H1 (cell line): ENCODE data around the gene MOB3B. TPM values are rescaled to one million over a fixed set of nuclear protein-coding genes. Genes with fewer than 3 reads are reported as not detected.

ENCODE experiments used
- CTCF ChIA-PET: fragments of 300-600 bp; sonication (Branson Sonifier 250); formaldehyde crosslinking; loops from one replicate; lab custom pipeline; 2021; ENCODE audit not compliant: partially characterized antibody; lab: Charles Lee
- POLR2A ChIA-PET: fragments of 300-600 bp; sonication (Branson Sonifier 250); formaldehyde crosslinking; loops from one replicate; lab custom pipeline; 2021; ENCODE audit warnings: inconsistent platforms; ENCODE audit not compliant: partially characterized antibody; lab: Charles Lee
- DNase-seq, 2 experiments: peaks; one replicate each; pipeline versions ENCODE4 v3.0.0 to v3.0.0-alpha.2; 2010 to 2022; ENCODE audit warnings: low spot score in 2 of 2, low read depth in 1 of 2, mixed read lengths in 1 of 2
- FAIRE-seq: peaks from 2 replicates; lab custom pipeline; 2011; peaks lifted over from hg19 to GRCh38; lab: Jason Lieb, UNC
- H2AFZ ChIP-seq: 2 replicates; pipeline ENCODE4 v1.8.1; 2012; ENCODE audit warnings: low read length, inconsistent platforms
- H2AK5ac ChIP-seq: 2 replicates; pipeline ENCODE4 v1.6.1; 2013; ENCODE audit warnings: low read depth, low read length
- H2BK120ac ChIP-seq: replicated peaks from 2 replicates; pipeline ENCODE3; 2013; ENCODE audit warnings: low read depth, low read length, inconsistent platforms
- H2BK12ac ChIP-seq: 2 replicates; pipeline ENCODE4 v1.6.1; 2013; ENCODE audit warnings: low read depth, low read length
- H2BK15ac ChIP-seq: 2 replicates; pipeline ENCODE4 v1.6.1; 2013; ENCODE audit warnings: low read length
- H2BK20ac ChIP-seq: 2 replicates; pipeline ENCODE4 v1.6.1; 2013; ENCODE audit warnings: low read length
- H2BK5ac ChIP-seq: 2 replicates; pipeline ENCODE4 v1.6.1; 2013; ENCODE audit warnings: low read depth, low read length
- H3K14ac ChIP-seq: 2 replicates; pipeline ENCODE4 v1.6.1; 2013; ENCODE audit warnings: inconsistent platforms; ENCODE audit not compliant: insufficient read length
- H3K18ac ChIP-seq: 2 replicates; pipeline ENCODE4 v1.6.1; 2013; ENCODE audit warnings: low read length; ENCODE audit errors: extremely low read depth
- H3K23ac ChIP-seq: 2 replicates; pipeline ENCODE4 v1.6.1; 2013; ENCODE audit warnings: inconsistent platforms; ENCODE audit not compliant: insufficient read length
- H3K23me2 ChIP-seq: 2 replicates; pipeline ENCODE4 v1.6.1; 2013; ENCODE audit warnings: low read depth, low read length
- H3K27ac ChIP-seq: 2 replicates; pipeline ENCODE4 v1.6.1; 2011; ENCODE audit warnings: low read depth, low read length, inconsistent platforms
- H3K27me3 ChIP-seq, 4 experiments: replicated peaks in 1 of 4; 1 replicate in 1 of 4; 2 replicates in 3 of 4; pipeline versions ENCODE4 v1.6.1 to v1.8.1; 2011 to 2013; ENCODE audit warnings: low read length in 3 of 4, mild to moderate bottlenecking in 3 of 4, inconsistent platforms in 2 of 4, mixed read lengths in 2 of 4, moderate library complexity in 1 of 4; ENCODE audit not compliant: control insufficient read depth in 3 of 4, insufficient read depth in 3 of 4; ENCODE audit errors: extremely low read depth in 1 of 4
- H3K36me3 ChIP-seq, 4 experiments: 2 replicates each; pipeline versions ENCODE4 v1.6.1 to v1.8.1; 2011 to 2013; ENCODE audit warnings: mild to moderate bottlenecking in 4 of 4, low read length in 3 of 4, moderate library complexity in 2 of 4, control low read depth in 1 of 4, inconsistent platforms in 1 of 4; ENCODE audit not compliant: insufficient read depth in 4 of 4, control insufficient read depth in 2 of 4
- H3K4ac ChIP-seq: replicated peaks from 2 replicates; pipeline ENCODE3; 2013; ENCODE audit warnings: low read length, low read depth, mixed read lengths, inconsistent platforms; ENCODE audit not compliant: insufficient read length
- H3K4me1 ChIP-seq, 4 experiments: replicated peaks in 1 of 4; 1 replicate in 1 of 4; 2 replicates in 3 of 4; pipeline versions ENCODE4 v1.6.1 to v1.8.1; 2011 to 2013; ENCODE audit warnings: low read length in 3 of 4, inconsistent platforms in 2 of 4, mixed read lengths in 1 of 4; ENCODE audit not compliant: insufficient read depth in 4 of 4, control insufficient read depth in 3 of 4
- H3K4me2 ChIP-seq, 2 experiments: 2 replicates each; pipeline versions ENCODE4 v1.6.1 to v1.8.1; 2011 to 2013; ENCODE audit warnings: low read depth in 2 of 2, low read length in 2 of 2, control low read depth in 1 of 2, inconsistent platforms in 1 of 2, mild to moderate bottlenecking in 1 of 2; ENCODE audit not compliant: insufficient read depth in 1 of 2
- H3K4me3 ChIP-seq, 4 experiments: fragments of 200-600, 300-600 bp in 1 of 4; sonication (generic), shearing (Covaris generic), sonication (Bioruptor Twin) in 1 of 4; 2 replicates each; pipeline versions ENCODE4 v1.5.1 to v1.8.1; 2011 to 2016; ENCODE audit warnings: low read length in 4 of 4, low read depth in 3 of 4, control low read depth in 2 of 4, inconsistent platforms in 2 of 4, mild to moderate bottlenecking in 2 of 4, mixed read lengths in 1 of 4, moderate library complexity in 1 of 4; ENCODE audit not compliant: insufficient read depth in 2 of 4; ENCODE audit errors: extremely low read depth in 1 of 4
- H3K56ac ChIP-seq: replicated peaks from 2 replicates; pipeline ENCODE3; 2013; ENCODE audit warnings: low read depth, mild to moderate bottlenecking, mixed read lengths, low read length, inconsistent platforms; ENCODE audit not compliant: insufficient read length
- H3K79me1 ChIP-seq: 2 replicates; pipeline ENCODE4 v1.6.1; 2013; ENCODE audit warnings: low read depth, low read length, control low read depth
- H3K79me2 ChIP-seq, 2 experiments: 2 replicates each; pipeline versions ENCODE4 v1.6.1 to v1.8.1; 2012 to 2013; ENCODE audit warnings: low read length in 2 of 2, mild to moderate bottlenecking in 2 of 2, inconsistent platforms in 1 of 2; ENCODE audit not compliant: insufficient read depth in 2 of 2, control insufficient read depth in 1 of 2
- H3K9ac ChIP-seq, 4 experiments: replicated peaks in 1 of 4; 1 replicate in 1 of 4; 2 replicates in 3 of 4; pipeline versions ENCODE4 v1.6.1 to v1.8.1; 2011 to 2013; ENCODE audit warnings: low read depth in 3 of 4, low read length in 3 of 4, control low read depth in 2 of 4, mild to moderate bottlenecking in 2 of 4, moderate library complexity in 2 of 4, inconsistent platforms in 1 of 4; ENCODE audit errors: extremely low read depth in 1 of 4
- H3K9me3 ChIP-seq, 2 experiments: 2 replicates each; pipeline versions ENCODE4 v1.6.1 to v1.8.1; 2012 to 2013; ENCODE audit warnings: mild to moderate bottlenecking in 2 of 2, moderate library complexity in 2 of 2, control low read depth in 1 of 2, inconsistent platforms in 1 of 2, low read depth in 1 of 2, low read length in 1 of 2, mixed read lengths in 1 of 2; ENCODE audit not compliant: insufficient read depth in 2 of 2
- H4K20me1 ChIP-seq, 2 experiments: replicated peaks in 1 of 2; 2 replicates each; pipeline versions ENCODE3 to v1.8.1; 2011 to 2013; ENCODE audit warnings: inconsistent platforms in 2 of 2, low read length in 2 of 2, mild to moderate bottlenecking in 1 of 2; ENCODE audit not compliant: insufficient read depth in 2 of 2, control insufficient read depth in 1 of 2
- H4K5ac ChIP-seq: 2 replicates; pipeline ENCODE4 v1.6.1; 2013; ENCODE audit warnings: low read length, low read depth, mixed read lengths, inconsistent platforms; ENCODE audit not compliant: insufficient read length
- H4K8ac ChIP-seq: 2 replicates; pipeline ENCODE4 v1.8.0; 2013; ENCODE audit warnings: mild to moderate bottlenecking, moderate library complexity, low read length, inconsistent platforms; ENCODE audit not compliant: insufficient read depth; ENCODE audit errors: extremely low read depth
- H4K91ac ChIP-seq: replicated peaks from 2 replicates; pipeline ENCODE3; 2013; ENCODE audit warnings: low read length, mixed read lengths, inconsistent platforms; ENCODE audit not compliant: insufficient read length
- ATF2 ChIP-seq: IDR thresholded peaks from 2 replicates; pipeline ENCODE4 v1.6.1; 2012; ENCODE audit warnings: low read length, inconsistent platforms
- ATF3 ChIP-seq: IDR thresholded peaks from 2 replicates; pipeline ENCODE4 v1.6.1; 2011; ENCODE audit warnings: low read depth, mild to moderate bottlenecking, low read length; ENCODE audit not compliant: insufficient read depth
- BRCA1 ChIP-seq: IDR thresholded peaks from 2 replicates; pipeline ENCODE4 v1.6.1; 2012; ENCODE audit warnings: low read depth, low read length, improper control_type of control experiment
- CHD1 ChIP-seq: IDR thresholded peaks from 2 replicates; pipeline ENCODE4 v1.6.1; 2012; ENCODE audit warnings: low read depth, low read length, improper control_type of control experiment
- CHD2 ChIP-seq: IDR thresholded peaks from 2 replicates; pipeline ENCODE4 v1.6.1; 2012; ENCODE audit warnings: low read length, improper control_type of control experiment
- NANOG ChIP-seq: IDR thresholded peaks from 2 replicates; pipeline ENCODE4 v1.6.1; 2011; ENCODE audit warnings: low read length, low read depth, mild to moderate bottlenecking, inconsistent platforms; ENCODE audit not compliant: insufficient read depth, poor library complexity, severe bottlenecking
- POLR2AphosphoS5 ChIP-seq: IDR thresholded peaks from 2 replicates; pipeline ENCODE4 v1.6.1; 2011; ENCODE audit warnings: low read depth, low read length
- RAD21 ChIP-seq, 2 experiments: IDR thresholded peaks in 1 of 2; conservative IDR thresholded peaks in 1 of 2; 2 replicates each; pipeline ENCODE4 v1.6.1; 2011; ENCODE audit warnings: low read depth in 2 of 2, low read length in 2 of 2, improper control_type of control experiment in 1 of 2, inconsistent platforms in 1 of 2, mild to moderate bottlenecking in 1 of 2, moderate library complexity in 1 of 2
- TAF1 ChIP-seq: IDR thresholded peaks from 2 replicates; pipeline ENCODE4 v1.6.1; 2011; ENCODE audit warnings: mild to moderate bottlenecking, low read depth, low read length
- TAF7 ChIP-seq: optimal IDR thresholded peaks from 2 replicates; pipeline ENCODE3; 2011; ENCODE audit warnings: low read depth, mild to moderate bottlenecking, inconsistent platforms, low read length, moderate library complexity, borderline replicate concordance
- WGBS, 2 experiments: shearing (Covaris generic) in 1 of 2; methylation state at CpG; one replicate each; pipeline versions ENCODE4 v1.1.6 to v1.1.7; 2013 to 2015; ENCODE audit warnings: low lambda C conversion rate in 2 of 2, mixed read lengths in 2 of 2, inconsistent platforms in 1 of 2, low coverage in 1 of 2, missing lambda C conversion rate in 1 of 2; ENCODE audit not compliant: insufficient replicate concordance in 2 of 2, insufficient coverage in 1 of 2, insufficient read length in 1 of 2; ENCODE audit errors: extremely low coverage in 1 of 2, missing lambda C conversion rate in 1 of 2; 5-methylcytosine and 5-hydroxymethylcytosine counted together
- polyA plus RNA-seq, 7 experiments: library from polyadenylated mRNA; depleted of rRNA in 3 of 7; stranded (reverse) in 5 of 7; unstranded in 2 of 7; fragments of >200 nt in 5 of 7; fragments of 200-250 nt in 2 of 7; gene quantifications; 1 replicate in 5 of 7; 2 replicates in 1 of 7; 4 replicates in 1 of 7; pipeline versions ENCODE4 v1.2.1 to v1.2.3, GENCODE V29; 2011 to 2013; ENCODE audit warnings: missing spikeins in 2 of 7, mixed read lengths in 2 of 7
- total RNA-seq: library from RNA; stranded (reverse); fragmentation: NEBNext Ultra II Directional; extraction: Animal tissue kit (Norgen Biotek cat#: 25700); gene quantifications from 2 replicates; pipeline ENCODE4 v1.2.1, GENCODE V29; 2021
- TF ChIP-seq, protein P1 (sequence below): IDR thresholded peaks from 2 replicates; pipeline ENCODE4 v1.6.1; 2012; ENCODE audit warnings: inconsistent platforms

Gene MOB3B
- total and polyA plus RNA-seq, 2 of the 8 experiments (the other 6 are each of a cell fraction or from before 2014, with no cell fraction given) = 12.7 to 16.1 TPM

GRCh38 chr9:27572061-27572460 is 42.4 kb upstream of the MOB3B start:
- Histone ChIP-seq H3K4ac (no peak overlapping the region), H3K18ac (no peak overlapping the region), H3K36me3 (no peaks in the 10 kb centered on the region), H4K5ac (no peak overlapping the region), H2BK12ac (no peak overlapping the region), H3K23ac (no peak overlapping the region), H3K27me3 (no peaks in the 10 kb centered on the region; a peak in 1 of 7 replicates), H2BK20ac (no peak overlapping the region), H3K56ac (no peak overlapping the region), H3K23me2 (peaks cover 7% of the 10 kb centered on the region), H3K4me3 (peak overlapping the region; percentile 79 to 87 (median 82); a peak in 6 of 8 replicates), H3K4me1 (peaks cover 0 to 5% (median 1%) of the 10 kb centered on the region in 4 experiments; a peak in 4 of 7 replicates), H3K14ac (no peak overlapping the region), H4K8ac (no peak overlapping the region), H4K91ac (no peak overlapping the region), H2BK15ac (no peak overlapping the region), H3K4me2 (peak overlapping the region; percentile 89 to 99), H3K27ac (no peak overlapping the region), H3K79me2 (peaks cover 0 to 43% of the 10 kb centered on the region in 2 experiments; a peak in 2 of 4 replicates), H3K9me3 (no peaks in the 10 kb centered on the region), H3K79me1 (0 out of 2 replicates have a peak, but pooled peaks cover 2% of the 10 kb centered on the region), H3K9ac (no peak overlapping the region; a peak in 1 of 7 replicates), H2BK5ac (no peak overlapping the region), H2AFZ (no peak overlapping the region), H2AK5ac (no peak overlapping the region), H2BK120ac (no peak overlapping the region), H4K20me1 (peaks cover 0 to 6% of the 10 kb centered on the region in 2 experiments)
- ChIA-PET CTCF (interaction anchor here (2.3 kb wide), 1 partner anchor 35 kb away, joined by 7 read pairs; no protein-coding TSS in a partner anchor), POLR2A (interaction anchor here (1.7 kb wide), 1 partner anchor 9 kb away, joined by 6 read pairs; no protein-coding TSS in a partner anchor)
- DNase-seq (no peak), FAIRE-seq (no peak)
- 72% methylated on average over 3 of the region's 3 CpGs; no CpG with 5 or more reads in 1 of the 2 experiments for WGBS, 2 experiments
- TF ChIP-seq TAF1 (no peak), ATF3 (no peak), CHD2 (no peak), ATF2 (no peak), CHD1 (no peak), RAD21 (IDR thresholded peaks at IDR 0.05 in 1 of 2, conservative IDR thresholded peaks at IDR 0.05 in 1 of 2; ENCODE audit: low read depth in 2 of 2, low read length in 2 of 2) (no peak), BRCA1 (no peak), TAF7 (no peak), POLR2AphosphoS5 (no peak), NANOG (no peak)
- TF ChIP-seq, protein P1, sequence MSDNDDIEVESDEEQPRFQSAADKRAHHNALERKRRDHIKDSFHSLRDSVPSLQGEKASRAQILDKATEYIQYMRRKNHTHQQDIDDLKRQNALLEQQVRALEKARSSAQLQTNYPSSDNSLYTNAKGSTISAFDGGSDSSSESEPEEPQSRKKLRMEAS = no peak
